GM11168 (cell line): ENCODE results near the gene P2RY2.

Experiments used
- in situ Hi-C: fragments of 300-500 bp; cut with MboI; formaldehyde crosslinking; loops from one replicate; pipeline ENCODE4 v1.12.0; 2022; ENCODE audit warnings: low sequenced_read_pairs; ENCODE audit not compliant: unreplicated experiment

P2RY2 gene

DNA sequence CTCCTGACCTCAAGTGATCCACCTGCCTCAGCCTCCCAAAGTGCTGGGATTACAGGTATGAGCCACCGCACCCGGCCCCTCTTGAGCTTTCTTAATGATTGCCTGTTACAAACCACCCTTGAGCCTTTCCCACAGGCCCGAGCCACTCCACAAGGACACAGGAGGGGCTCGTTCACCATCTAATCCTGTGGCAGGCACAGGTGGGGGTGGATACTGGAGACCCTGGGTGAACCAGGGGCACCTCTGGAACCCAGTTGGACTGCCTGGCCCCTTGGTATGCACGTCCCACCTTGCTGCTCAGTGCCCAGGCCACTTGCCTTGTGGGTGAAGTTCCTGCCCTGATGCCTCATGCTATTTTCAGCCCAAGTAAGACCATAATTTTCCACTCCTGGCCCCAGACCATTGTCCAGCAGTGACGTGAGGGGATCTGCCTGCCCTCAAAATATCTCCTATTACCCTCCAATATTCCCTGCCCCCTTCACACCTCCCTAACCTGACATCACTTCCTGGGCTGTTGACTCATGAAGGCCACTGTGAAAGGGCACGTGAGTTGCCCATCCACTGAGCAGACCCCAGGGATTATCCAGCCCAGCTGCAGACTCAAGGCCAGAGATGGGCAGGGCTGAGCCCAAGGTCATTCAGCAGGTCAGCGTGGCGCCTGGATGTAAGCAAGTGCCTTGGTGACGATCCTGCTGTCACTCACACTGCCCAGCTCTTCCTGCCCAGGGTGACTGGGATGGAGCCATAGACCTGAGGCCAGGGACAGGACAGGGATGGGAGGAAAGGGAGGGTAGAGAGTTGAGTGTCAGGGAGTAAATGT lies 19.6 kb downstream of the P2RY2 start:
- in situ Hi-C loops, result no loop called here

DNA sequence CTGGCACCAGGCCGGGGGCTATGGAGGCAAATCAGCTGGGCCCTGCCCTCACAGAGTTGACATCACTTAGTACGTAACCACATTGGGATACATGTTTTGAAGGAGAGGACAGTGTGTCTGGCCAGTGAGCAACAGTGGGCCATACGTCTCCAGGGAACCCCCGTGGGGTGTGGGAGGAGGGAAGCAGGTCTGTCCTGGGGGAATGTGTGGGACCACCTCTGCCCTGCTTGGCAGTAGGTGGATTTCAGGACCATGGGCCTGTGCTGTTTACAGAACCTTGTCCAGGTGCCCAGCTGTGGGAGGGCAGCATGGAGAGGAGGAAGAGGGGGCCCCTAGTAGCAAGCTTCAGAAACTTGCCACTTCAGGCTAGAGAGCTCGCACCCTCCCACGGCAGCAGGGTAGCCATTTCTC lies 21.0 kb downstream of the P2RY2 start:
- in situ Hi-C loops, result no loop called here

DNA sequence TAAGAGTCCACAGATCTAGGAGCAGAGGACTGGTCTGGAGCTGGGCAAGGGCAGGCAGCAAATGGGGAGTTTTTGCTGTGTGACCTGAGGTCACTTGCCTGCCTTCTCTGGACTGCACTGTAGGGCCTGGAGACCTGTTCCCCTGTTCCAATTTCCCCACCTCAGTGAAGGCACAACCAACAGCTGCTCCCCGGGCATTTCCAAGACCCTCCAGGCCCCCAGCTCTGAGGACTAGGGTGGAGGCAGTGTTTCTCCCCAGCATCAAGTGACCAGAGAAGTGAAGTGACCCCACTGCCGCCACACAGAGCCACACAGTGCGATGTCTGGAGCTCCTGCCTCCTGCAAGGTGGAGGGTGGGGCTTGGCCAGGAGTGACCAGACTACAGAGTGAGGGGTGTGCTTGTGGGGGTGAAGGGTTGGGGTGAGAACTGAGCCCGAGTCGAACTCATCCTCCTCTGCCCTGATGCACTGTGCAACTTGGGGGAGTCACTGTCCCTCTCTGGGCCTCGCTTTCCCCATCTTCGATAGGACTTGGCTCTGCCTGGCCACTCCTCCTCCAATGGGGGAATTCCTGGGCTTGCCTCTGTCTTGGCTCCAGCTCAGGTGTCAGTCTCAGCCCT lies 21.6 kb downstream of the P2RY2 start:
- in situ Hi-C loops, result loop anchor here (5.0 kb wide), 1 partner anchor 52 kb away; no protein-coding TSS in a partner anchor

DNA sequence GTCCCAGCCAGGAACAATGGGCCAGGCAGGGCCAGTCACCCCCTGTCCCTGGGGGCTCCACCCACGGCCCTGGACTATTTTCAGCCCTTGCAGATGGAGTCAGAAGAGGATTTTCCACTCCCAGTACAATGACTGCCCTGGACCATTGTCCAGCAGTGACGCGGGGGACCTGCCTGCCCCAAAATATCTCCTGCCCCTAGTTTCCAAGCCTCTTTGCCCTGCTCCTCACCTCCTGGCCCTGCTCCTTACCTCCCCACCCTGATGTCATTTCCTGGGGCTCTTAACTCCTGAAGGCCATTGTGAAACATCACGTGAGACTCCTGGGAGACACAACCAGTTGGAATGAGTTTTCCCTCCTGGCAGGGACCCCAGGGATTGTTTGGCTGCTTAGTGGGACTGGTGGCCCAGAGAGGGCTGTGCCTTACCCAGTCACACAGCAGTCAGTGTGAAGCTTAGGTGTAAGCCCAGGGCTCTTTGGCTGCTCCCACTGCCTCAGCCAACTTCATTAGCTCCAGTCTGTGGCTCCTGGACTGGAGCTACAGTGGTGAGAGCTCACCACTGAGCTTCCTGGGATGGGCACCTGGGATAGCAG lies 22.2 kb downstream of the P2RY2 start:
- in situ Hi-C loops, result loop anchor here (5.0 kb wide), 1 partner anchor 53 kb away; no protein-coding TSS in a partner anchor

DNA sequence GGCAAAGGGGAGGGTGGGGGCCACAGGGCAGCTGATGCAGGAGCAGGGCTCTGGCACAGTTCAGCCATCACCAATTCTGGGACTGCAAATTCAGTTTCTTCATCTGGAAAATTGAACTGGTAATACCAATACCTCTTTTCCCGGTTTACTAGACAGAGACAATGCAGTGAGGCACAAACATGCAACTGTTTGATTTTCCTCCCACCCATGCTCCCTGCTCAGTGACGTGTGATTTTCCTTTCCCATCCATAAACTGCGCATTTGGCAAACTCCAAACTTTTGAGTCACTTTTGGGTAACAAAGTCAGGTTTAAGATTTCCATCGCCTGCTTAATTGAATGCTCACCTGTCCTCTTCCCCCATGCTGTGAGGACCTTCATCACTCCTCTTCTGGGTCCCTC lies 23.2 kb downstream of the P2RY2 start:
- in situ Hi-C loops, result loop anchor here (5.0 kb wide), 1 partner anchor 54 kb away; no protein-coding TSS in a partner anchor

DNA sequence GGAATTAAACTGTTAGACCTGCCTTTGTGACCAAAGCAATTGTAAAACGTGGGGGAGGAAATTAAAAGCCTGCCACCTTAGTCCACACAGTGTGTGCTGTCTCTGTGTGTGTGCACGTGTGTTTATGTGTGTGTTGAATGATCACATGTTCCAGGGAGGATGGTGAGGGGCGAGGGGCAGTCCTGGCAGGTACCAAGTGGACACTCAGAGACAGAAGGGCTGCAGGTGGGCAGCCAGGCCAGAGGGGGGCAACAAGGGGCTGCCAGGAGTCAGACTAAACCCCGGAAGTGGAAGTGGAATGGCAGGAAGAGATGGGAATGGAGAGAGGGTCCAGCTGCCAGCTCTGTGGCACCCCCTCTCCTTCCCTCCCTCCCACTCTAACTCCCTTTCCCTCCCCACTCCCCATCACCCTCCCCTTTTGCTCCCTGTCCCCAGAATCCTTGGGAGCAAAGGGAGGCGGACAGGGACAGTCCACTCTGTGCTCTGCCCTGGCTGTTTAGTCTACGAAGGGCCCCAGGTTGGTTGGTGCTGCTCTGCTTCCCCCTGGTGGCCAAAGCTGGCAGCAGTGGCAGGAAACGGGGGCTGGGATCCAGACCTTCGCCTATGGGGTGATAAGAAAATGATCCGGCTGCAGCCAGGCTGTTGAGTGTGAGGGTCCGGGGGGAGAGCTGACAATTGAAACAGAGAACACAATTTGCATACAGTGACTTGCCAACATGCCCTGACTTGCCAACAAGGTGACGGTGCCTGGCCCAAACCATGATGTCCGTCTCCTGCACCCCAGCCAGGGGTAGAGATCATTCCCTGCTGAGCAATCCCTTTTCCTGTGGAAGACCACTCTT lies 24.4 kb downstream of the P2RY2 start:
- in situ Hi-C loops, result loop anchor here (5.0 kb wide), 1 partner anchor 55 kb away; no protein-coding TSS in a partner anchor

DNA sequence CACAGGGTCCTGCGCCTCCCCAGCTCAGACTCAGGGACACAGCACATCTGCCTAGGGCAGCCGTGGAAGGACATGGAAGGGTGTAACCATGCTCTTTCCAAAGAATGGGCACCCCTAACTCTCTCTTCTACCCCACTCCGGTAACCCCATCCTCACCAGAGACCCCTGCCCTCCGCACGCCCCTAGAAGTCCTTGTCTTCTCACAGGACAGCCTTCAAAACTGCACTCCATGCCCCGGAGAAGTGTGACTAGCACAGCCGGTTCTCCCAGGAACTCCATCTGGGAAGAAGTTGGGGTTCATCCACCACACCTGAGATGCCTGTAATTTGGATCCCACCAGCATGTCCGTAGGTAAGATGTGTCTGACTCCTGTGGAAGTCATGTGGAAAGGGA lies 25.0 kb downstream of the P2RY2 start:
- in situ Hi-C loops, result loop anchor here (5.0 kb wide), 1 partner anchor 56 kb away; no protein-coding TSS in a partner anchor

DNA sequence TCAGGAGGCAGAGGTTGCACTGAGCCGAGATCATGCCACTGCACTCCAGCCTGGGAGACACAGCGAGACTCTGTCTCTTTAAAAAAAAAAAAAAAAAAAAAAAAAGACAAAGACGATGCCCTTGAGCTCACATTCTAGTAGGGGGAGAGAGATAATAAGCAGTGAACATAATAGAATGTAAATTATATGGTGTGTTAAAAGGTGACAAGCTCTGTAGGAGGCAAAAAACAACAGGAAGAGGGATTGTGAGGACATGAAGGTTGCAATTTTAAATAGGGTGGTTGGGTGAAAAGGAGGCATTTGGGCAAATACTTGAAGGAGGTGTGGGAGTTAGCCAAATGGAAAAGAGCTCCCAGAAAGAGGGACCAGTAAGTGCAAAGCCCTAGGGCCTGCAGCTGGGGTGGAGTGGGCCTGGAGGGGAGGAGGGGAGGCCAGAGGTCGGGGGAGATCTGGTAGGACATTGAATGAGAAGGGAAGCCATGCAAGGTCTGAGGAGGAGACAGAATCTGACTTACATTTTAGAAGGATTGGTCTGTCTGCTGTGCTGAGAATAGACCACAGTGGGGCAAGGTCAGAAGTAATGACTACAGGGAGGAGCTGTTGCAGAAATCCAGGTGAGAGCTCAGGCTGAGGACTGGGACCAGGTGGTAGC lies 26.6 kb downstream of the P2RY2 start:
- in situ Hi-C loops, result loop anchor here (5.0 kb wide), 1 partner anchor 57 kb away; no protein-coding TSS in a partner anchor

DNA sequence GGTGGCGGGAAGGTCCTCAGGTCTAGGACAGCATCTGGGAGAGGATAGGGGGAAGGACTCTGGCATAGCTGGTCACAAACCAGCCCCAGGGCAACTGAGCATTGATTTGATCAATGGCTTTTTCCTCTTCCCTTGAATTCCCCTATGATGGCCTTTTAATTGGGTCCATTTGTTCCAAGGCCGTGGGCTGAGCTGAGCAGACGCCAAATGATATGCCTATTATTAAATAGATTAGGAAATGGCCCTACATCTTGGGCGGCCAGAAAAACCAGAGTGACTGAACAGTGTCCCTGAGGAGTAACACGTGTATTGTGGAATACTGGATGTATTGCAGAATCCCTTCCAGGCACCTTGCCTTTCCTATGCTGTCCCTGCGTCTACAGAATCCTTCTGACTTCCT lies 27.4 kb downstream of the P2RY2 start:
- in situ Hi-C loops, result no loop called here

DNA sequence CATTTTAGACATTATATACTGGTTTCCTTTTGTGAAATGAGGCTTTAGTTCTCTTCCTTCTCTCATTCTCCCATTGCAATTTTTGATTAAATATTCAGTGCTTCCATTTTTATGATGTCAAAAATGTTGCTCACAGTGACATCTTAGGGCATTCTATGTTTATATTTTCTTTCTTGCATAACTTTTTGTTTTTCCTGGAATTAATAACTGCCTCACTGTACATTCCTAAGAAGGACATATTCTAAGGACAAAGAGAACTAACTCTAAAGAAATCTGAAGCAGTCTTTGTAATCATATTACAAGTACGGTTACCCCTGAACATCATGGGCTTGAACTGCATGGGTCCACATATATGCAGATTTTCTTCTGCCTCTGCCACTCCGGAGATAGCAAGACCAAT lies 28.2 kb downstream of the P2RY2 start:
- in situ Hi-C loops, result no loop called here

DNA sequence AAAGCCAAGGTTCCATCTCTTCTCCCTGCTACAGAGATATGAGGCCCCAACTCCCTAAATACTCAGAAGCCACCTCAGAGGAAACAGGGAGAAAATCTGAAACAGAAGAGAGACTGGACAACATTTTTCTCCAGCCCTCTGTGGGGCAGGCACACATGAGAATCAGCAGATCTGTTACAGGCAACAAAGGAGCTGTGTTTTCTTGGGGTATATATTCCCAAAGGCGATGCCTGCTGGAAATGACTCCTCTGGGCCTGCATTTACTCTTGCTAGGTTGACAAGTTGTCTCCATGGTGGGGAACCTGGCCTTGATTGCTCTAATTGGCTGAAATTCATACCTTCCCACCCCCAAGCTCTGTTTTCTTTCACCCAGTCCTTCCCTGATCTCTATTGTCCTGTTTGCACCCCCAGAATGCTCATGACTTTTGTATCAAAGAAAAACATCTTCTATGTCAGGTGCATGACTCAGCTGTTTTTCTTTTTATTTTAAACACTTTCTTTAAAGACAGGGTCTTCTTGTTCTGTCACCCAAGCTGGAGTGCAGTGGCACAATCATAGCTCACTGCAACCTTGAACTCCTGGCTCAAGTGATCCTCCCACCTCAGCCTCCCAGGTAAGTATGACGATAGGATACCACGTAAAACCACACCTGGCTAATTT lies 30.6 kb downstream of the P2RY2 start:
- in situ Hi-C loops, result no loop called here

DNA sequence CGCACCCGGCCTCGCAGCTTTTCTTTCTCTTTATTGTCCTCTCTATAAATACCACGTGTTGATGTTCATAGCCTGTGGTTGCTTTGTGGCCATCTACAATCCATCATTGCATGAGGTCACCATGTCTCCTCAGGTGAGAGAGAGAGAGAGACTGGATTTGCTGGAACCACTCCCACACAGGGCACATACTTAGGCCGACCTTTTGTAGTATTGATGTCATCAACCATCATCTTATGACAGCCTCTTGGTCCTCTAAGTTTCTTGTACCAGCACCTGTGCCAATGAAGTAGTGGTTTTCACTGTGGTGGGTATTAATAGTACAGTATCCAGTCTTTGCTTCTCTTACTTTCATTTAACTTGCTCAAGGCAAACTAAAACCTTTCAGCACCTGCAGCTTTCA lies 31.2 kb downstream of the P2RY2 start:
- in situ Hi-C loops, result no loop called here

DNA sequence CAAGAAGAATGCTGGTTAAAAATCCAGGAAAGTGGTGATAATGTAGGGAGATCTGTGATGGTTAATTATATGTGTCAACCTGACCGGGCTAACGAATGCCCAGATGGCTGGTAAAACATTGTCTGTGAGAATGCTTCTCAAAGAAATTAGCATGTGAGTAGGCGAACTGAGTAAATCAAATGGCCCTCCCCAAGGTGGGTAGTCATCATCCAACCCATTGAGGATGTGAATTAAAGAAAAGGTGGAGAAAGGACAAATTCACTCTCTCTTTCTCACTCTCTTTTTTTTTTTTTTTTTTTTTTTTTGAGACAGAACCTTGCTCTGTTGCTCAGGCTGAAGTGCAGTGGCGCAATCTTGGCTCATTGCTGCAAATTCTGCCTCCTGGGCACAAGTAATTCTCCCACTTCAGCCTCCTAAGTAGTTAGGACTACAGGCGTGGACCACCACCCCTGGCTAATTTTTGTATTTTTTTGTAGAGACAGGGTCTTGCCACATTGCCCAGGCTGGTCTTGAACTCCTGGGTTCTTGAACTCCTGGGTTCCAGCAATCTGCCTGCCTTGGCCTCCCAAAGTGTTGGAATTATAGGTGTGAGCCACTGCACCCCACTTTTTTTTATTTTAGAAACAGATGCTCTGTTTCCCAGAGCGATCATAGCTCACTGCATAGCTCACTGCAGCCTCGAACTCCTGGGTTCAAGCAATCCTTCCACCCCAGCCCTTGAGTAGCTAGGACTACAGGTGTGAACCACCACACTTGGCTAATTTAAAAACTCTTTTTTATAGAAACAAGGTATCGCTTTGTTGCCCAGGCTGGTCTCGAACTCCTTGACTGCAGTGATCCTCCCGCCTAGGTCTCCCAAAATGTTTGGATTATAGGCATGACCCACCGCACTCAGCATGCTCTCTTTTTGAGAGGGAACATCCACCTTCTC lies 32.0 kb downstream of the P2RY2 start:
- in situ Hi-C loops, result no loop called here

DNA sequence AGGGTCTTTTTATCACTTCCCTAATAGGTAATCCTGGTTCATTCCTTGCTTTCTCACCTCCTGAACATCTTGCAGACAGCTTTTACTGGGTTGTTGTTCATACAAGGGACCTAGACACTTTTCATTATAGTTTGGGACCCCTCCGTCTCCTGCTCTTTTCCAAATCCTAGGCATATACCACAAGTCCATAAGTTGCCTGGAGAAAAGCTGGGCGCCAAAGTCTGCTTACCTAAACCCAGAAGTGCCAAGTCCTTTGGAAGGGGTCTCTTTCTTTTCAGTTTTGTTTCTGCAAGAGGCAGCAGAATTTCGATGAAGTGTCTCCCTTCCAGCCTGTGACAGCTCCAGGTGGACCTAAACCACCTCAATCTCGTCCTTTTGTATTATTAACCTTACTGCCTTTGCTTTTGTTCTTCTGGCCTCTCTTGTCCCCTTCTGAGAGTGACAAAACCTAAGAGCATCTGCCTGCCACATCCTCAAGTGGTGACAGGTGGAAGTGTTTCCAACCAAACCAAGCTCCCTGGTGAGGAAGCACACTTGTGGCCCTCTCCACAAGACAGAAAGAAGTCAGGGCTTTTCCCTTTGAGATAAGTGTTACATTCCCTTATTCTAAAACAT lies 34.6 kb downstream of the P2RY2 start:
- in situ Hi-C loops, result no loop called here

DNA sequence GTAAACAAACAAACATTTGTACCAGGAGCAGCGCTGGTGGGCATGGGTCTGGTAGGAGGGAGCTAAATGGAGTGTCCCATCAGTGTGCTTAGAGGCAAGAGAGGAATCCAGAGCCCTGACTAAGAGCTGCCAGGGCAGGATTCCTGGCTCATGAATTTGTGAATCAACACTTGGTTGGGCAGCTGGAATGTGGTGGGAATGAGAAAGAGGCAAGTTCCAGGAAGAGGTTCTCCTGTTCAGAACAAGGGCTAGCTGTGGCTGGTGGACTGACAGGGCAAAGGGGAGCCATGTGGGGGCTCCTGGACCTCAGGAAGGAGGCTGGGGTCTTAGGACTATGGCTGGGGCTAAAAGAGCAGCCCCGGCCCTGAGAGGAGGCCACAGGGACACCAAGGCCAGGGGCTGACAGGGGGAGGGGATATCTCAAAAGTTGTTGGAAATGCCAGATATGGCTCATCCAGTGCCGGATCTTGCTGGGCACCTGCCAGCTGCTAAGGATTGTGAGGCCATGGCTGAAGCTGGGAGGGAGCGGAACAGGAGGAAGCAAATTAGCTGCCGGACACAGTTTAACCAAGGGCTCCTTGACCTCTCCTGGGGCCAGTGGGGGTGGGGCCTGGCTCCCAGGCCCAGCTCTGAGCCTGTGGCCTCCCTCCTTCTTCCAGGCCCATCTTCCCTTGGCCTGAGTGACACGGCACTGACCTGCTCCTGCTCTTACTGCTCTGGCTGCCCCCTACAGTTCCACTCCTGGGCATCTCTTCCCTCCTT lies 39.4 kb downstream of the P2RY2 start:
- in situ Hi-C loops, result no loop called here

DNA sequence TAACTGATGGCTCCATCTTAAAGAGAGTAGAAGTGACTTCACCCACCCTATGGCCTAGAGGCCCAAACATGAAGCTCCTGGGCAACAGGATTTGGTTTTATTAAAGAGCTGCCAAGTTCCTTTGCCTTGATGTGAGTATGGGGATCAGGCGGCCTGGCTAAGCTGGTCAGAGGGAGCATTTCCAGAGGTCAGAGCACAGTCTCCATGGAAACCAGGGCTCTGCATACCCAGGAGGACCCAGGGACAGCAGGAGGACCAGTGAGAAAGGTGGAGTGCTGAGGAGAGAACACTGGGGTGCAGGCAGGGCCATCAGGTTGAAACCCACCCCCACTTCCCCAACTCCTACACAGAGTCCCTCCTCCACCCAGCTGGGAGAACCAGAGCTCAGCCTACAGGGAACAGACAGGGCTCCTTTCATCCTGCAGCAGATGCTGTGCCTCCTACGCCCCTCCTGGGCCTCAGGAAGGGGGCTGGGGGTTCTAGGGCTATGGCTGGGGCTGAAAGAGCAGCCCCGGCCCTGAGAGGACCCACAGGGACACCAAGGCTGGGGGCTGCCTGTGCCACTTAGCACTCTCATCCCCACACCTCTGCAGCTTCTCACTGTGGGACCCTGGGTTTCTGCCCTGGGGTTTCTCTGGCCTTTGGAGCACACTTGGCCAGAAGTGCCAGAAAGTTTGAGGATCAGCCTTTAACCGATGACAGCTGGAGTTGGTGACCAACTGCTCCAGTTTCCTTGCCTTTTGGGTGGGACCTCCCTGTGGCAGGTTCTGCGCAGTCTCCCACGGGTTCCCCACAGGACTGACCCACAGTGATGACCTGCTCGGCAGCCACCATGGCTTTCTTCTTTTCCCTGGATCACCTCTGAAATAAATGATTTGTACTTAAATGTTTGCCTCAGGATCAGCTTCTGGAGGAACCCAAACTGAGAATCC lies 40.3 kb downstream of the P2RY2 start:
- in situ Hi-C loops, result no loop called here
